HepG2 (cell line): ENCODE data around the gene UCP3. TPM values are rescaled to one million over a fixed set of nuclear protein-coding genes. Genes with fewer than 3 reads are reported as not detected.

ENCODE experiments used
- BORCS8-MEF2B ChIP-seq: sonication (generic); formaldehyde crosslinking; IDR thresholded peaks from 2 replicates; pipeline ENCODE4 v1.8.0; 2022; ENCODE audit warnings: mild to moderate bottlenecking, missing genetic modification reagents
- GLI4 ChIP-seq: sonication (generic); formaldehyde crosslinking; IDR thresholded peaks from 2 replicates; pipeline ENCODE4 v1.5.1; 2020; ENCODE audit warnings: missing genetic modification reagents, mild to moderate bottlenecking, moderate library complexity, borderline replicate concordance
- HMG20A ChIP-seq: IDR thresholded peaks from 2 replicates; pipeline ENCODE4 v1.6.1; 2016; ENCODE audit warnings: borderline replicate concordance
- HNRNPH1 ChIP-seq: fragments of 200-400 bp; formaldehyde crosslinking; optimal IDR thresholded peaks from 2 replicates; pipeline ENCODE3; 2017; ENCODE audit warnings: mild to moderate bottlenecking, low read depth, low read length
- MTA1 ChIP-seq: sonication (generic); formaldehyde crosslinking; IDR thresholded peaks from 2 replicates; pipeline ENCODE4 v1.4.0; 2020; ENCODE audit warnings: missing genetic modification reagents, mild to moderate bottlenecking, borderline replicate concordance
- NFYB ChIP-seq: sonication (generic); formaldehyde crosslinking; IDR thresholded peaks from 2 replicates; pipeline ENCODE4 v1.4.0; 2020; ENCODE audit warnings: missing genetic modification reagents
- NR2F1 ChIP-seq, 2 experiments: fragments of 450-650 bp in 1 of 2; formaldehyde crosslinking in 1 of 2; IDR thresholded peaks; 2 replicates each; pipeline versions ENCODE4 v1.5.0 to v1.6.1; 2016 to 2020; ENCODE audit warnings: mild to moderate bottlenecking in 1 of 2, missing compliant biosample characterization in 1 of 2, missing genetic modification reagents in 1 of 2, moderate library complexity in 1 of 2
- PAWR ChIP-seq: sonication (generic); formaldehyde crosslinking; IDR thresholded peaks from 2 replicates; pipeline ENCODE4 v1.4.0; 2020; ENCODE audit warnings: missing genetic modification reagents, mild to moderate bottlenecking, borderline replicate concordance
- POLR2A ChIP-seq, 2 experiments: IDR thresholded peaks; 2 replicates each; pipeline ENCODE4 v1.6.1; 2011; ENCODE audit warnings: low read depth in 2 of 2, low read length in 2 of 2, mild to moderate bottlenecking in 1 of 2, moderate library complexity in 1 of 2; ENCODE audit not compliant: insufficient read depth in 1 of 2
- PRPF4 ChIP-seq: fragments of 200-400 bp; formaldehyde crosslinking; IDR thresholded peaks from 2 replicates; pipeline ENCODE4 v1.6.1; 2016; ENCODE audit warnings: low read length, low read depth; ENCODE audit not compliant: poor library complexity, severe bottlenecking
- RBFOX2 ChIP-seq: fragments of 200-400 bp; formaldehyde crosslinking; IDR thresholded peaks from 2 replicates; pipeline ENCODE4 v1.6.1; 2017; ENCODE audit warnings: low read depth, mild to moderate bottlenecking, low read length
- SMAD1 ChIP-seq: sonication (generic); formaldehyde crosslinking; IDR thresholded peaks from 2 replicates; pipeline ENCODE4 v1.4.0; 2020; ENCODE audit warnings: missing genetic modification reagents, low read depth, mild to moderate bottlenecking, borderline replicate concordance
- SMAD9 ChIP-seq: sonication (generic); formaldehyde crosslinking; IDR thresholded peaks from 2 replicates; pipeline ENCODE4 v1.5.1; 2020; ENCODE audit warnings: mild to moderate bottlenecking, missing genetic modification reagents
- SP1 ChIP-seq, 2 experiments: fragments of 450-650 bp in 1 of 2; sonication (generic) in 1 of 2; formaldehyde crosslinking in 1 of 2; IDR thresholded peaks; 2 replicates each; pipeline versions ENCODE4 v1.4.0 to v1.6.1; 2016 to 2020; ENCODE audit warnings: missing genetic modification reagents in 1 of 2
- THAP11 ChIP-seq: IDR thresholded peaks from 2 replicates; pipeline ENCODE4 v1.6.1; 2016; ENCODE audit warnings: missing biosample characterization, missing genetic modification reagents
- ZNF143 ChIP-seq: sonication (generic); formaldehyde crosslinking; IDR thresholded peaks from 2 replicates; pipeline ENCODE4 v1.4.0; 2020; ENCODE audit warnings: missing genetic modification reagents
- ZNF446 ChIP-seq: sonication (generic); formaldehyde crosslinking; IDR thresholded peaks from 2 replicates; pipeline ENCODE4 v1.5.0; 2020; ENCODE audit warnings: mild to moderate bottlenecking, missing genetic modification reagents
- ZNF614 ChIP-seq: IDR thresholded peaks from 2 replicates; pipeline ENCODE4 v1.6.1; 2018; ENCODE audit warnings: missing biosample characterization, missing genetic modification reagents, inconsistent platforms, borderline replicate concordance
- polyA plus RNA-seq, 8 experiments: library from polyadenylated mRNA; depleted of rRNA in 3 of 8; stranded (reverse) in 7 of 8; unstranded in 1 of 8; fragments of >200 nt; fragmentation: Illumina TruSeq in 4 of 8; extraction: Trizol in 4 of 8; gene quantifications; 2 replicates each; pipeline versions ENCODE4 v1.2.1 to v1.2.3, GENCODE V29; 2011 to 2016; ENCODE audit warnings: low read depth in 4 of 8, missing spikeins in 1 of 8, mixed read lengths in 1 of 8; ENCODE audit not compliant: insufficient read depth in 1 of 8
- total RNA-seq, 5 experiments: library from RNA; depleted of rRNA; stranded (reverse); fragments of >200 nt; fragmentation: Illumina TruSeq; extraction: Trizol; gene quantifications; 2 replicates each; pipeline ENCODE4 v1.2.3, GENCODE V29; 2016; ENCODE audit warnings: low read depth in 1 of 5
- TF ChIP-seq, protein P1 (sequence below): sonication (generic); formaldehyde crosslinking; IDR thresholded peaks from 2 replicates; pipeline ENCODE4 v1.8.0; 2022; ENCODE audit warnings: mild to moderate bottlenecking, missing genetic modification reagents; ENCODE audit not compliant: insufficient replicate concordance
- TF ChIP-seq, protein P2 (sequence below): sonication (generic); formaldehyde crosslinking; conservative IDR thresholded peaks from 2 replicates; pipeline ENCODE4 v1.5.0; 2020; ENCODE audit warnings: missing genetic modification reagents
- TF ChIP-seq, protein P3 (sequence below): sonication (generic); formaldehyde crosslinking; IDR thresholded peaks from 2 replicates; pipeline ENCODE4 v1.5.0; 2020; ENCODE audit warnings: mild to moderate bottlenecking, missing genetic modification reagents

The UCP3 gene
- total and polyA plus RNA-seq, 2 of the 13 experiments (the other 11 are each of a cell fraction or from before 2014, with no cell fraction given): 0.37 TPM; not detected in 1

DNA sequence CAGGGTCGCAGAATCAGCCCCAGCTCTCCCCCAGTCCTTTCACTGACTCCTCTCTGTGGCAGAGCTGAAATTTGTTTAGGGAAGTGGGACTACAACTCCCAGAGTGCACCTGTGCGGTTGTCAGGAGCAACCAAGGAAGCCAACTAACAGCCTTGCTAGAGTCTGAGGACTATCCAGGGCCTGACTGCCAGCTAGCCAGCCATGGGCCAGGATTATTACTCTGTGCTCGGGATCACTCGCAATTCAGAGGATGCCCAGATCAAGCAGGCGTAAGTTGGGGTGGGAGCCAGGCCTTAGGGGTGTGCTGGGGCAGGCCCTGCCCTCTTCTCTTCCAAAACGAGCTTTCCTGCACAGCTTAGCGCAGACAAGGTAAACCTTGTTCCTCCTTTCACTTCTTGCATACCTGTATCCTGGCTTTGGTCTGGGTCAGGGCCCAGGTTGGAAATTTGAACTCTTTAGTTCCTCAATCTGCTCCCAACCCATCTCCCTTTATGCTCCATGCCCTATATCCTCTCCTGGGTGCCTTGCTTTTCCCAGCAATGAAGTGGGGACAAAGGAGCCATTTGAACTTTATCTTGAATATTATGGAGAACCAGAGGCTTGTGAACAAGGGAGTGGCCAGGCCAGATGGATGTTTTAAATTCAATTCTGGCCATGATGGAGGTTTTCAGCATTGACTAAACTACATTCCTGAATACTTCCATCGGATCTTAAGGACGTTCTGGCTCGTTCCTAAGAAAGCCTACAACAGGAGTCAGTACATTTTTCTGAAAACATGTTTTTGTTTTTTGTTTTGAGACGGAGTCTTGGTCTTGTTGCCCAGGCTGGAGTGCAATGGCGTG, 57.8 kb downstream of the UCP3 start, which contains the start of gene DNAJB13 (continued):
- TF ChIP-seq, protein P1, sequence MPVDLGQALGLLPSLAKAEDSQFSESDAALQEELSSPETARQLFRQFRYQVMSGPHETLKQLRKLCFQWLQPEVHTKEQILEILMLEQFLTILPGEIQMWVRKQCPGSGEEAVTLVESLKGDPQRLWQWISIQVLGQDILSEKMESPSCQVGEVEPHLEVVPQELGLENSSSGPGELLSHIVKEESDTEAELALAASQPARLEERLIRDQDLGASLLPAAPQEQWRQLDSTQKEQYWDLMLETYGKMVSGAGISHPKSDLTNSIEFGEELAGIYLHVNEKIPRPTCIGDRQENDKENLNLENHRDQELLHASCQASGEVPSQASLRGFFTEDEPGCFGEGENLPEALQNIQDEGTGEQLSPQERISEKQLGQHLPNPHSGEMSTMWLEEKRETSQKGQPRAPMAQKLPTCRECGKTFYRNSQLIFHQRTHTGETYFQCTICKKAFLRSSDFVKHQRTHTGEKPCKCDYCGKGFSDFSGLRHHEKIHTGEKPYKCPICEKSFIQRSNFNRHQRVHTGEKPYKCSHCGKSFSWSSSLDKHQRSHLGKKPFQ (CRISPR knock-in tag): no peak
- TF ChIP-seq ZNF446 (CRISPR knock-in tag) (no peak), PAWR (no peak), NR2F1 (CRISPR knock-in tag; IDR thresholded peaks at IDR 0.05) (no peak), THAP11 (CRISPR knock-in tag) (peak; percentile 98), GLI4 (CRISPR knock-in tag) (no peak), ZNF614 (CRISPR knock-in tag) (peak; percentile 50; the same call in 1 of the 2 replicates), ZNF143 (CRISPR knock-in tag) (peak; percentile 93), NFYB (CRISPR knock-in tag) (peak; percentile 12; the same call in 1 of the 2 replicates), RBFOX2 (no peak), HMG20A (CRISPR knock-in tag) (no peak), POLR2A (IDR thresholded peaks at IDR 0.05; ENCODE audit: insufficient read depth in 1 of 2, low read depth in 2 of 2, low read length in 2 of 2) (peak in 1 of 2 experiments; percentile 69; a peak in 2 of 4 replicates), MTA1 (no peak), SMAD1 (CRISPR knock-in tag) (peak; percentile 74; the same call in 1 of the 2 replicates), SP1 (IDR thresholded peaks at IDR 0.05) (no peak), SP1 (CRISPR knock-in tag; IDR thresholded peaks at IDR 0.05) (no peak), HNRNPH1 (no peak), SMAD9 (CRISPR knock-in tag) (0 out of 2 replicates have a peak, but pooled peaks have one; percentile 18), BORCS8-MEF2B (CRISPR knock-in tag) (0 out of 2 replicates have a peak, but pooled peaks have one; percentile 34), PRPF4 (no peak)
- TF ChIP-seq, protein P2, sequence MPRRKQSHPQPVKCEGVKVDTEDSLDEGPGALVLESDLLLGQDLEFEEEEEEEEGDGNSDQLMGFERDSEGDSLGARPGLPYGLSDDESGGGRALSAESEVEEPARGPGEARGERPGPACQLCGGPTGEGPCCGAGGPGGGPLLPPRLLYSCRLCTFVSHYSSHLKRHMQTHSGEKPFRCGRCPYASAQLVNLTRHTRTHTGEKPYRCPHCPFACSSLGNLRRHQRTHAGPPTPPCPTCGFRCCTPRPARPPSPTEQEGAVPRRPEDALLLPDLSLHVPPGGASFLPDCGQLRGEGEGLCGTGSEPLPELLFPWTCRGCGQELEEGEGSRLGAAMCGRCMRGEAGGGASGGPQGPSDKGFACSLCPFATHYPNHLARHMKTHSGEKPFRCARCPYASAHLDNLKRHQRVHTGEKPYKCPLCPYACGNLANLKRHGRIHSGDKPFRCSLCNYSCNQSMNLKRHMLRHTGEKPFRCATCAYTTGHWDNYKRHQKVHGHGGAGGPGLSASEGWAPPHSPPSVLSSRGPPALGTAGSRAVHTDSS (CRISPR knock-in tag): no peak
- TF ChIP-seq, protein P3, sequence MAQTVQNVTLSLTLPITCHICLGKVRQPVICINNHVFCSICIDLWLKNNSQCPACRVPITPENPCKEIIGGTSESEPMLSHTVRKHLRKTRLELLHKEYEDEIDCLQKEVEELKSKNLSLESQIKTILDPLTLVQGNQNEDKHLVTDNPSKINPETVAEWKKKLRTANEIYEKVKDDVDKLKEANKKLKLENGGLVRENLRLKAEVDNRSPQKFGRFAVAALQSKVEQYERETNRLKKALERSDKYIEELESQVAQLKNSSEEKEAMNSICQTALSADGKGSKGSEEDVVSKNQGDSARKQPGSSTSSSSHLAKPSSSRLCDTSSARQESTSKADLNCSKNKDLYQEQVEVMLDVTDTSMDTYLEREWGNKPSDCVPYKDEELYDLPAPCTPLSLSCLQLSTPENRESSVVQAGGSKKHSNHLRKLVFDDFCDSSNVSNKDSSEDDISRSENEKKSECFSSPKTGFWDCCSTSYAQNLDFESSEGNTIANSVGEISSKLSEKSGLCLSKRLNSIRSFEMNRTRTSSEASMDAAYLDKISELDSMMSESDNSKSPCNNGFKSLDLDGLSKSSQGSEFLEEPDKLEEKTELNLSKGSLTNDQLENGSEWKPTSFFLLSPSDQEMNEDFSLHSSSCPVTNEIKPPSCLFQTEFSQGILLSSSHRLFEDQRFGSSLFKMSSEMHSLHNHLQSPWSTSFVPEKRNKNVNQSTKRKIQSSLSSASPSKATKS (CRISPR knock-in tag): no peak
